ENCODE measurements around the gene CFAP68. TPM values are rescaled to one million over a fixed set of nuclear protein-coding genes. Genes with fewer than 3 reads are reported as not detected.

The CFAP68 gene
- 7.0 and 9.0 TPM in 2 replicates for total RNA-seq

GRCh38 chr11:111878849-111879636, at the start of gene CFAP68, which contains the start of gene FDXACB1:
Gene CFAP68 (plus strand): TSS chr11:111879541. CDS start chr11:111879561, 20 bp downstream.
Gene FDXACB1 (minus strand): TSS chr11:111879165. CDS start chr11:111879132, 33 bp downstream.

GRCh38 chr11:111870886-111871692, 8.3 kb upstream of the CFAP68 start, which contains the start of gene ALG9:
Gene ALG9 (minus strand): TSS chr11:111871581. CDS start chr11:111871482, 99 bp downstream.

GRCh38 chr11:111911563-111912401, 32.4 kb downstream of the CFAP68 start, which contains the start of gene CRYAB:
Gene CRYAB (minus strand): TSS chr11:111911770. CDS start chr11:111911724, 46 bp downstream.

GRCh38 chr11:111912535-111912934, 33.2 kb downstream of the CFAP68 start, which contains the start of gene HSPB2:
Gene HSPB2 (plus strand): TSS chr11:111912734. CDS start chr11:111912830, 96 bp downstream.

GRCh38 chr11:111918390-111919256, 39.3 kb downstream of the CFAP68 start, which contains the start of gene C11orf52:
Gene C11orf52 (plus strand): TSS chr11:111918913. CDS start chr11:111918973, 60 bp downstream.

Other genes with a start within 250 kb of the CFAP68 start
- gene PPP2R1B, start 113.2 kb upstream of the CFAP68 start, total RNA-seq = 33.5 and 51.5 TPM in 2 replicates
- gene ALG9, start 8.0 kb upstream of the CFAP68 start, total RNA-seq = 39.1 and 39.3 TPM in 2 replicates
- 2.7 and 4.2 TPM in 2 replicates for gene FDXACB1, start 376 bp upstream of the CFAP68 start, total RNA-seq
- 2.5 and 6.0 TPM in 2 replicates for gene CRYAB, start 32.2 kb downstream of the CFAP68 start, total RNA-seq
- 0.25 TPM in 1 of 2 replicates, not detected in the other for gene HSPB2, start 33.2 kb downstream of the CFAP68 start, total RNA-seq
- gene C11orf52, start 39.4 kb downstream of the CFAP68 start, total RNA-seq = 0.11 and 0.25 TPM in 2 replicates
- 9.3 and 16.0 TPM in 2 replicates for gene DIXDC1, start 57.8 kb downstream of the CFAP68 start, total RNA-seq
- gene DLAT, start 145.9 kb downstream of the CFAP68 start, total RNA-seq = 29.6 and 46.5 TPM in 2 replicates
- gene PIH1D2, start 194.5 kb downstream of the CFAP68 start, total RNA-seq = 0.87 and 2.2 TPM in 2 replicates
- gene NKAPD1, start 194.8 kb downstream of the CFAP68 start, total RNA-seq = 25.7 and 25.9 TPM in 2 replicates
- 34.0 and 38.1 TPM in 2 replicates for gene TIMM8B, start 207.2 kb downstream of the CFAP68 start, total RNA-seq
- 127 and 142 TPM in 2 replicates for gene SDHD, start 207.3 kb downstream of the CFAP68 start, total RNA-seq